Measurements from ENCODE around the gene LGALS3BP.

DNA sequence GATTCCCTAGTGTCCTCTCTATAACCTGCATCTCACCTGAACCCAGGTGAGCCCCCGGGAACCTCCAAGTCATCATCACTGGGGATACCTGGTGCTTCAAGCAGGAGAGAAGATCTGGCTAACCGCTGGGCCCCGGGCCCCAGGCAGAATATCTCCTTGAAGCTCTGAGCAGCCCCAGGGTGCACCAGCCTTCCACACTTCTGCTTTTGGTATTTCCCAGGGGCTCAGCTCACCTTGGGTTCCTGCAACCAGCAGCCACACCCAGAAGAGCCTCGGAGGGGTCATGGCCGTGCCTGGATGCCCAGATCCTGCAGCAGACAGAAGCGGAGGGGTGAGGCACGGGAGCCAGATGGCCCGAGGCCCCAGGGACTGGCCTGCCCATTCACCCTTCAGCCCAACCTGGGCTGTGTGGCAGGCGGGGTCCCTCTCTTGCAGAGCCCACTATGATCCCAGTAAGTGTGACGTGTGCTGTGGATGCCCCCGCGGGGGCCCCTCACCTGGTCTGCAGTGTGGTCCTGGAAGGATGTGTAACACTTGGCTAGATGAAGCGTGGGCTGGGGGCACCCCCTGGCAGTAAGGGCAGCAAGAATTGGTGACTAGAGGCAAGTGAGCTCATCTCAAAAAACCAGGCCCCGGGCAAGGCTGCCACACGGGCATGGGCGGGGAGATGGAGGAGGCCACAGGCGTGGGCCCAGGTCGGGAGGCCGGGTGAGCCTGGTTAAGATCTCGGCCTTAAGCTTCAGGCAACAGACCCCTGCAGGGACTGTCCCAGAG is 2.6 kb downstream of the LGALS3BP start:
- TF ChIP-seq CTCF (IDR thresholded peaks at IDR 0.05 in 8 of 11, conservative IDR thresholded peaks at IDR 0.05 in 3 of 11) (no peak), POLR2A (IDR thresholded peaks at IDR 0.05) (no peak)

Measured in spleen (tissue), 7 donors.